ENCODE measurements around the gene FSCN2. TPM values are rescaled to one million over a fixed set of nuclear protein-coding genes. Genes with fewer than 3 reads are reported as not detected.

FSCN2 gene
- total and polyA plus RNA-seq, 2 donors (not counting 1 experiment from before 2014, with no cell fraction given), result 0.35 to 2.0 TPM

- TF ChIP-seq EZH2 (IDR thresholded peaks at IDR 0.05; ENCODE audit: low read length, missing control alignments) (peak; percentile 89), CTCF (conservative IDR thresholded peaks at IDR 0.05 in 1 of 2, IDR thresholded peaks at IDR 0.05 in 1 of 2; ENCODE audit: low read depth in 1 of 2, low read length in 2 of 2) (no peak)
- Histone ChIP-seq H3K9me3 (ENCODE audit: control insufficient read depth, insufficient read depth, low read depth, low read length) (no peaks in the 10 kb centered on the region), H2AFZ (ENCODE audit: low read length) (no peak overlapping the region), H3K27me3 (ENCODE audit: control insufficient read depth, insufficient read depth, low read length) (peaks cover 11% of the 10 kb centered on the region), H3K9ac (ENCODE audit: insufficient read depth, low read length) (no peak overlapping the region), H3K4me2 (ENCODE audit: extremely low read depth, insufficient read depth, low read length) (no peak overlapping the region), H3K36me3 (ENCODE audit: control insufficient read depth, insufficient read depth, low read length) (peaks cover 8% of the 10 kb centered on the region), H3K27ac (ENCODE audit: insufficient read depth, low read length) (no peak overlapping the region), H3K79me2 (ENCODE audit: control insufficient read depth, insufficient read depth, low read length) (no peaks in the 10 kb centered on the region), H4K20me1 (ENCODE audit: control insufficient read depth, extremely low read depth, insufficient read depth, low read length) (no peaks in the 10 kb centered on the region), H3K4me1 (ENCODE audit: control insufficient read depth, extremely low read depth, insufficient read depth, low read length) (no peaks in the 10 kb centered on the region), H3K4me3 (replicated peaks in 1 of 4; ENCODE audit: control extremely low read depth in 1 of 4, insufficient read depth in 1 of 4, low read depth in 3 of 4, low read length in 4 of 4) (no peak overlapping the region)
- DNase-seq (ENCODE audit: low read depth in 2 of 2), result peak in 1 of 2 donors; percentile 37
These were observed 8.4 kb downstream of the FSCN2 start for GRCh38 chr17:81536299-81537290.

GRCh38 chr17:81537343-81537855 is 9.2 kb downstream of the FSCN2 start:
- H3K9me3 ChIP-seq (ENCODE audit: control insufficient read depth, insufficient read depth, low read depth, low read length), result no peaks in the 10 kb centered on the region
- no peak for DNase-seq (ENCODE audit: low read depth in 2 of 2)
- H3K4me3 ChIP-seq (replicated peaks in 1 of 4; ENCODE audit: control extremely low read depth in 1 of 4, insufficient read depth in 1 of 4, low read depth in 3 of 4, low read length in 4 of 4), result no peak overlapping the region
- H3K27ac ChIP-seq (ENCODE audit: insufficient read depth, low read length), result no peak overlapping the region
- H3K36me3 ChIP-seq (ENCODE audit: control insufficient read depth, insufficient read depth, low read length), result peaks cover 8% of the 10 kb centered on the region
- H3K27me3 ChIP-seq (ENCODE audit: control insufficient read depth, insufficient read depth, low read length), result peaks cover 11% of the 10 kb centered on the region
- TF ChIP-seq EZH2 (IDR thresholded peaks at IDR 0.05; ENCODE audit: low read length, missing control alignments) (peak; percentile 21), CTCF (conservative IDR thresholded peaks at IDR 0.05 in 1 of 2, IDR thresholded peaks at IDR 0.05 in 1 of 2; ENCODE audit: low read depth in 1 of 2, low read length in 2 of 2) (peak; percentile 30 to 51)
- no peaks in the 10 kb centered on the region for H3K79me2 ChIP-seq (ENCODE audit: control insufficient read depth, insufficient read depth, low read length)
- no peaks in the 10 kb centered on the region for H4K20me1 ChIP-seq (ENCODE audit: control insufficient read depth, extremely low read depth, insufficient read depth, low read length)
- no peak overlapping the region for H3K9ac ChIP-seq (ENCODE audit: insufficient read depth, low read length)
- no peaks in the 10 kb centered on the region for H3K4me1 ChIP-seq (ENCODE audit: control insufficient read depth, extremely low read depth, insufficient read depth, low read length)
- H3K4me2 ChIP-seq (ENCODE audit: extremely low read depth, insufficient read depth, low read length), result no peak overlapping the region
- no peak overlapping the region for H2AFZ ChIP-seq (ENCODE audit: low read length)

DNA sequence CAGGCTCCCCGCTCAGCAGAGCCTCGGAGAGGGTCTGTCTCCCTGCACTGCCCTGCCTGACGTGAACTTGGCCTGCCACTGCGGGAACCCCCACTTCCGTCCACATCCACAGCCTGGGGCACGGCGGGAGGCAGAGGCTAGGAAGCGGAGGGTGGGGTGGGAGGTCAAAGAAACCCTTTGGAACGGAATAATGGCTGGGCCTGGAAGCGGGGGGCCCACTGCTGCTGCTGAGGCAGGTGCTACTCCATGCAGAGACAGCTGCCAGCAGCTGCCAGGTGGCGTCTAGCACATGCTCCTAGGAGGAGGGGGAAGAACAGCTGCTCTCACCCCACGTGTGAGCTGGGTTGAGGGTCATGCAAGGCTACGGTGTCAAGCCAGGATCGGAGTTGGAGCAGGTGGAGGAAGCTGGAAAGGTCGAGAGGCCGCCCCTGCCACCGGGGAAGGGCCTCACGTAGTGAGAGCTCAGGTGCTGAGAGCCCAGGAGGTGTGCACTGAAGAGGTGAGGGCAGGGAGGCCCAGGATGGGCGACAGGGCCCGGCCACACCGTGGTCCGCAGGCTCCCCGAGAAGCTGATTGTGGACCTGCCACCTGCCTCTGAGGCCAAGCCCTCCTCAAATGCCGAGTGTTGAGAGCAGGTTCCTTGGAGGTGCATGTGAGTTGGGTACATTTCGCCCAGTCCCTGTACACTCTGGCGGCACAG is 9.8 kb downstream of the FSCN2 start:
- Histone ChIP-seq H3K36me3 (ENCODE audit: control insufficient read depth, insufficient read depth, low read length) (peaks cover 11% of the 10 kb centered on the region), H3K27ac (ENCODE audit: insufficient read depth, low read length) (no peak overlapping the region), H3K27me3 (ENCODE audit: control insufficient read depth, insufficient read depth, low read length) (peaks cover 11% of the 10 kb centered on the region), H2AFZ (ENCODE audit: low read length) (no peak overlapping the region), H4K20me1 (ENCODE audit: control insufficient read depth, extremely low read depth, insufficient read depth, low read length) (no peaks in the 10 kb centered on the region), H3K9me3 (ENCODE audit: control insufficient read depth, insufficient read depth, low read depth, low read length) (no peaks in the 10 kb centered on the region), H3K79me2 (ENCODE audit: control insufficient read depth, insufficient read depth, low read length) (no peaks in the 10 kb centered on the region), H3K4me1 (ENCODE audit: control insufficient read depth, extremely low read depth, insufficient read depth, low read length) (no peaks in the 10 kb centered on the region), H3K9ac (ENCODE audit: insufficient read depth, low read length) (no peak overlapping the region), H3K4me3 (replicated peaks in 1 of 4; ENCODE audit: control extremely low read depth in 1 of 4, insufficient read depth in 1 of 4, low read depth in 3 of 4, low read length in 4 of 4) (no peak overlapping the region), H3K4me2 (ENCODE audit: extremely low read depth, insufficient read depth, low read length) (no peak overlapping the region)
- DNase-seq (ENCODE audit: low read depth in 2 of 2), result no peak
- no peak for TF ChIP-seq EZH2 (IDR thresholded peaks at IDR 0.05; ENCODE audit: low read length, missing control alignments)
- TF ChIP-seq CTCF (conservative IDR thresholded peaks at IDR 0.05 in 1 of 2, IDR thresholded peaks at IDR 0.05 in 1 of 2; ENCODE audit: low read depth in 1 of 2, low read length in 2 of 2), result no peak

Measured in fibroblast of lung (primary cell).